ENCODE measurements around the gene OMG. TPM values are rescaled to one million over a fixed set of nuclear protein-coding genes. Genes with fewer than 3 reads are reported as not detected.

Gene OMG
- total RNA-seq, 1 donor from 2014 or later = not detected

GRCh38 chr17:31320241-31320640, 23.2 kb upstream of the OMG start:
- no peak for TF ChIP-seq CTCF (IDR thresholded peaks at IDR 0.05; ENCODE audit: unreplicated experiment)
- peaks cover 10% of the 10 kb centered on the region for H3K4me1 Mint-ChIP-seq (ENCODE audit: unreplicated experiment)
- no peak overlapping the region for H3K27ac Mint-ChIP-seq (ENCODE audit: unreplicated experiment)
- no peak overlapping the region for H3K4me3 Mint-ChIP-seq (ENCODE audit: unreplicated experiment)
- no peaks in the 10 kb centered on the region for H3K9me3 Mint-ChIP-seq (ENCODE audit: unreplicated experiment)
- H3K27me3 Mint-ChIP-seq (ENCODE audit: unreplicated experiment) = no peaks in the 10 kb centered on the region
- no peak for DNase-seq (ENCODE audit: low spot score)
- no peaks in the 10 kb centered on the region for H3K36me3 Mint-ChIP-seq (ENCODE audit: low read depth, unreplicated experiment)

- no peak for DNase-seq (ENCODE audit: low spot score)
- no peak overlapping the region for H3K4me3 Mint-ChIP-seq (ENCODE audit: unreplicated experiment)
- no peaks in the 10 kb centered on the region for H3K9me3 Mint-ChIP-seq (ENCODE audit: unreplicated experiment)
- no peak for TF ChIP-seq CTCF (IDR thresholded peaks at IDR 0.05; ENCODE audit: unreplicated experiment)
- H3K4me1 Mint-ChIP-seq (ENCODE audit: unreplicated experiment) = peaks cover 10% of the 10 kb centered on the region
- no peaks in the 10 kb centered on the region for H3K27me3 Mint-ChIP-seq (ENCODE audit: unreplicated experiment)
- no peaks in the 10 kb centered on the region for H3K36me3 Mint-ChIP-seq (ENCODE audit: low read depth, unreplicated experiment)
- peak overlapping the region; percentile 79 for H3K27ac Mint-ChIP-seq (ENCODE audit: unreplicated experiment)
These were observed 22.0 kb upstream of the OMG start for GRCh38 chr17:31318851-31319661.

- Mint-ChIP-seq H3K9me3 (ENCODE audit: unreplicated experiment) (no peaks in the 10 kb centered on the region), H3K4me1 (ENCODE audit: unreplicated experiment) (peaks cover 10% of the 10 kb centered on the region), H3K27ac (ENCODE audit: unreplicated experiment) (peak overlapping the region; percentile 79), H3K27me3 (ENCODE audit: unreplicated experiment) (no peaks in the 10 kb centered on the region), H3K4me3 (ENCODE audit: unreplicated experiment) (no peak overlapping the region), H3K36me3 (ENCODE audit: low read depth, unreplicated experiment) (no peaks in the 10 kb centered on the region)
- DNase-seq (ENCODE audit: low spot score) = no peak
- TF ChIP-seq CTCF (IDR thresholded peaks at IDR 0.05; ENCODE audit: unreplicated experiment) = no peak
These were observed 21.3 kb upstream of the OMG start for GRCh38 chr17:31318298-31318801.

GRCh38 chr17:31314782-31315100, 17.7 kb upstream of the OMG start:
- Mint-ChIP-seq H3K36me3 (ENCODE audit: low read depth, unreplicated experiment) (peaks cover 5% of the 10 kb centered on the region), H3K27ac (ENCODE audit: unreplicated experiment) (no peak overlapping the region), H3K27me3 (ENCODE audit: unreplicated experiment) (peaks cover 1% of the 10 kb centered on the region), H3K4me3 (ENCODE audit: unreplicated experiment) (no peak overlapping the region), H3K9me3 (ENCODE audit: unreplicated experiment) (no peaks in the 10 kb centered on the region), H3K4me1 (ENCODE audit: unreplicated experiment) (peaks cover 16% of the 10 kb centered on the region)
- TF ChIP-seq CTCF (IDR thresholded peaks at IDR 0.05; ENCODE audit: unreplicated experiment) = no peak
- DNase-seq (ENCODE audit: low spot score) = no peak

Measured in endothelial cell (in vitro differentiated cells).